RWPE2 (cell line): ENCODE measurements around the gene JDP2.
"Not testable (repeated sequence)": the region's sequence is repeated elsewhere in the genome, so short reads cannot be mapped to it uniquely, and the experiment has no call there.

Source experiments
- ATAC-seq: fragments of 200-7000 bp; cut with Tn5 transposase; 3 replicates; pipeline ENCODE4 v1.9.1; 2021; ENCODE audit warnings: low read depth
- DNase-seq: peaks from one replicate; pipeline ENCODE4 v3.0.0-alpha.2; 2020; ENCODE audit warnings: low spot score
- H3K27ac ChIP-seq: fragments of 450-650 bp; 2 replicates; pipeline ENCODE4 v1.5.1; 2017; ENCODE audit warnings: mild to moderate bottlenecking; ENCODE audit not compliant: poor library complexity, severe bottlenecking
- H3K27me3 ChIP-seq: fragments of 250-450 bp; sonication (Bioruptor Pico); 2 replicates; pipeline ENCODE4 v1.5.1; 2021; ENCODE audit warnings: mild to moderate bottlenecking, moderate library complexity; ENCODE audit not compliant: insufficient read depth, poor library complexity, severe bottlenecking
- H3K36me3 ChIP-seq: fragments of 250-450 bp; sonication (Bioruptor Pico); 2 replicates; pipeline ENCODE4 v1.5.1; 2020; ENCODE audit warnings: low read depth, mild to moderate bottlenecking, moderate library complexity
- H3K4me1 ChIP-seq: fragments of 250-450 bp; sonication (Bioruptor Pico); 2 replicates; pipeline ENCODE4 v1.5.1; 2021; ENCODE audit warnings: mild to moderate bottlenecking, moderate library complexity; ENCODE audit not compliant: insufficient read depth, poor library complexity, severe bottlenecking
- H3K4me3 ChIP-seq: fragments of 250-450 bp; sonication (Bioruptor Pico); 2 replicates; pipeline ENCODE4 v1.5.1; 2021; ENCODE audit warnings: mild to moderate bottlenecking, moderate library complexity; ENCODE audit not compliant: severe bottlenecking
- H3K9me3 ChIP-seq: fragments of 250-450 bp; sonication (Bioruptor Pico); 2 replicates; pipeline ENCODE4 v1.5.1; 2021; ENCODE audit warnings: mild to moderate bottlenecking, moderate library complexity; ENCODE audit not compliant: severe bottlenecking
- TF ChIP-seq, protein P1 (sequence below): fragments of 450-650 bp; IDR thresholded peaks from one replicate; pipeline ENCODE4 v1.5.1; 2017; ENCODE audit warnings: mild to moderate bottlenecking, moderate library complexity; ENCODE audit not compliant: poor library complexity, severe bottlenecking

The JDP2 gene

DNA sequence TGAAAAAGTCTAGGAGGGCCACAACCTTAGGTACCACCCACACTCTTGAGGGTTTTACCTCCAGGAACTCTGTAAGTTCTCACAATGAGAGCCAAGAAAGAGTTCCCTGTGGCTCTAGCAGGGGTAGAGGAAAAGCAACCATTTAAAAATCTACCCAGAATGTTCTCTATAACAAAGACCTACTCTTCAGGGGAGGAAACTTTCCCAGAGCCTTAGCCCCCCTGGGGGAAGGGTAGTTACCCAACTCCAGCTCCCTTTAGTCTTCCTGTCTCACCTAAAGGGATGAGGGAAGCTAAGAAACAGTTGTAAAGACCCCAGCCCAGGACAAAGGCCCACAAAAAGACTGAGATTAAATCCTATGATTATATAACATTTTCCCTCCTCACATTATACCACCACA is 46.2 kb upstream of the JDP2 start:
- Histone ChIP-seq H3K36me3 (no peaks in the 10 kb centered on the region), H3K27ac (no peak overlapping the region), H3K4me3 (no peak overlapping the region), H3K9me3 (no peaks in the 10 kb centered on the region), H3K27me3 (peaks cover 24% of the 10 kb centered on the region), H3K4me1 (no peaks in the 10 kb centered on the region)
- no peak for ATAC-seq
- TF ChIP-seq, protein P1, sequence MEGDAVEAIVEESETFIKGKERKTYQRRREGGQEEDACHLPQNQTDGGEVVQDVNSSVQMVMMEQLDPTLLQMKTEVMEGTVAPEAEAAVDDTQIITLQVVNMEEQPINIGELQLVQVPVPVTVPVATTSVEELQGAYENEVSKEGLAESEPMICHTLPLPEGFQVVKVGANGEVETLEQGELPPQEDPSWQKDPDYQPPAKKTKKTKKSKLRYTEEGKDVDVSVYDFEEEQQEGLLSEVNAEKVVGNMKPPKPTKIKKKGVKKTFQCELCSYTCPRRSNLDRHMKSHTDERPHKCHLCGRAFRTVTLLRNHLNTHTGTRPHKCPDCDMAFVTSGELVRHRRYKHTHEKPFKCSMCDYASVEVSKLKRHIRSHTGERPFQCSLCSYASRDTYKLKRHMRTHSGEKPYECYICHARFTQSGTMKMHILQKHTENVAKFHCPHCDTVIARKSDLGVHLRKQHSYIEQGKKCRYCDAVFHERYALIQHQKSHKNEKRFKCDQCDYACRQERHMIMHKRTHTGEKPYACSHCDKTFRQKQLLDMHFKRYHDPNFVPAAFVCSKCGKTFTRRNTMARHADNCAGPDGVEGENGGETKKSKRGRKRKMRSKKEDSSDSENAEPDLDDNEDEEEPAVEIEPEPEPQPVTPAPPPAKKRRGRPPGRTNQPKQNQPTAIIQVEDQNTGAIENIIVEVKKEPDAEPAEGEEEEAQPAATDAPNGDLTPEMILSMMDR, result no peak
- no peak for DNase-seq

DNA sequence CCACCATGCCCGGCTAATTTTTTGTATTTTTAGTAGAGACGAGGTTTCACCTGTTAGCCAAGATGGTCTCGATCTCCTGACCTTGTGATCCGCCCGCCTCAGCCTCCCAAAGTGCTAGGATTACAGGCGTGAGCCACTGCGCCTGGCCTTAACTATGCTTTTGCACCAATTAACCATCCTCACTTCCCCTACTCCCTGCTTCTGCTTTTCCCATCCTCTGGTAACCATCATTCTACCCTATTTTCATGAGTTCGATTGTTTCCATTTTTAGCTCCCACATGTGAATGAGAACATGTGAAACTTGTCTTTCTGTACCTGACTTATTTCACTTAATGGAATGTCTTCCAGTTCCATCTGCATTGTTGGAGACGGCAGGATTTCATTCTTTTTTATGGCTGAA is 44.6 kb upstream of the JDP2 start:
- H3K4me1 ChIP-seq, DNase-seq, ATAC-seq, H3K36me3 ChIP-seq, H3K9me3 ChIP-seq, H3K4me3 ChIP-seq, H3K27ac ChIP-seq: not testable (repeated sequence)
- H3K27me3 ChIP-seq, result peaks cover 33% of the 10 kb centered on the region

DNA sequence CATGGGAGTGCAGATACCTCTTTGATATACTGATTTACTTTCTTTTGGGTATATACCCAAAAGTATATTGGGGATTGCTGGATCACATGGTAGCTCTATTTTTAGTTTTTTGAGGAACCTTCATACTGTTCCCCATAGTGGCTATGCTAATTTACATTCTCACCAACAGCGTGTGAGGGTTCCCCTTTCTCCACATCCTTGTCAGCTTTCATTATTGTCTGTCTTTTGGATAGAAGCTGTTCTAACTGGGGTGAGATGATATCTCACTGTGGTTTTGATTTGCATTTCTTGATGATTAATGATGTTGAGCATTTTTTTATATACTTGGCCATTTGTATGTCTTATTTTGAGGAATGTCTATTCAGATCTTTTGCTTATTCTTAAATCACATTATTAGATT is 44.1 kb upstream of the JDP2 start:
- Histone ChIP-seq H3K4me1 (no peaks in the 10 kb centered on the region), H3K27me3 (peaks cover 36% of the 10 kb centered on the region), H3K9me3 (no peaks in the 10 kb centered on the region), H3K36me3 (no peaks in the 10 kb centered on the region), H3K27ac (no peak overlapping the region), H3K4me3 (no peak overlapping the region)
- no peak for DNase-seq
- no peak for ATAC-seq
- TF ChIP-seq, protein P1, result no peak

DNA sequence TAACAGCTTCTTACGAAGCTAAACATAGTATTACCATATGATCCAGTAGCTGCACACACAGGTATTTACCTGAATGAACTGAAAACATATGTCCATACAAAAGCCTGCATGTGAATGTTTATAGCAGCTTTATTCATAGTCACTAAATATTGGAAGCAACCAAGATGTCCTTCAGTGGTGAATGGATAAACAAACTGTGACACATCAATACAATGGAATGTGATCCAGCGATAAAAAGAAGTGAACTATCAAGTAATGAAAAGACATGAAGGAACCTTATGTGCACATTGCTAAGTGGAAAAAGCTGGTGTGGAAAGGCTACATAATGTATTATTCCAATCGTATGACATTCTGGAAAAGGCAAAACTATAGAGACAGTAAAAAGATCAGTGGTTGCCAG is 38.1 kb upstream of the JDP2 start:
- ATAC-seq (peak; percentile 40; the same call in 2 of the 3 replicates), DNase-seq (no peak)
- Histone ChIP-seq H3K27me3 (peaks cover 30% of the 10 kb centered on the region), H3K9me3 (no peaks in the 10 kb centered on the region), H3K36me3 (no peaks in the 10 kb centered on the region), H3K4me1 (peaks cover 5% of the 10 kb centered on the region), H3K4me3 (no peak overlapping the region), H3K27ac (no peak overlapping the region)
- TF ChIP-seq, protein P1, result no peak

DNA sequence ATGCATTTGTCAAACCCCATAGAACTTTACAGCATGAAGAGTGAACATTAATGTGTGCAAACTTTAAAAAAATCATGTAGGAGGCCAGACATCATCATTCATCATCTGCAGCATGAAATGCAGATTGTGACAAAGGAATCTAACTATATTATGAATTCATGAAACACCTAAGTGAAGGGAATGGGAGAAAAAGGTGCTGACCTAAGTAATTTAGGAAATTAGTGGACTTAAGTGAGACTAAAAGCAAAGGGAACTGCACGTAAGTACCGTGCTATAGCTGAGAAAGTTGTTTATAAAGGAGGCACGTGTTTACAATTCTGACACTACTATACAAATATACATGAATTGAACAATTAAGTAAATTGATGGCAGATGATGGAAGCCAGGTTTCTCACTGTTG is 37.6 kb upstream of the JDP2 start:
- ATAC-seq (no peak), DNase-seq (no peak)
- peaks cover 26% of the 10 kb centered on the region for H3K27me3 ChIP-seq
- TF ChIP-seq, protein P1, result no peak
- no peak overlapping the region for H3K4me3 ChIP-seq
- no peaks in the 10 kb centered on the region for H3K36me3 ChIP-seq
- H3K27ac ChIP-seq, result no peak overlapping the region
- H3K4me1 ChIP-seq, result peaks cover 5% of the 10 kb centered on the region
- no peaks in the 10 kb centered on the region for H3K9me3 ChIP-seq
